ENCODE data around the gene SORCS3.

Gene SORCS3

DNA sequence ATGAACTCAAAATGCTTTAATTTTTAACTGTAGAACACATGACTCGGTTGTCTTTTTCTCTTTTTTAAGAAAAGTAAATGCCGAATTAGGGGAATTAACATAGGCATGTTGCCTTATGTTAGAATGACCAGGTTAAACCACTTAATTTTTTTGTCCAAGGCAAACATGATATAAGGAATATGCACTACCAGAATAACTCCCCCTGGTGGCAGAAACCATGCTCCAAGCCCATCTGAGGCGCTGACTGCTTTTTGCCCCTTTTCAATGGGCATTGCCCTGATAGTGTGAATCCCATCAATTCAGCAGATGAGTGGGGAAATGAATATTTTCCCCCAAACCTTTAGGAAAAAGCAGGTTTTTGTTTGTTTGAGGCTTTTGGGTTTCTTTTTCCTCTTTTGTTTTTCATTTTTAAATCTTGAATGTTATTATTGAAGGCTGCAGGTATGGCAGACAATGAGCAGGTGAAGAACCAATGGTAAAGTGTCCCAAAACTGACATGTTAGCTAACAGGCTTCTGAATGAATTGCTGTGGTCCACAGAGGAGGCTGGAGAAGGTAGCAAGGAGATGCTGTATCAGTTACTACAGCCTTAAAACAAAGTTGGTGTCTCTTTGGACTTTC, 284.3 kb downstream of the SORCS3 start:
- DNase-seq = no peak

DNA sequence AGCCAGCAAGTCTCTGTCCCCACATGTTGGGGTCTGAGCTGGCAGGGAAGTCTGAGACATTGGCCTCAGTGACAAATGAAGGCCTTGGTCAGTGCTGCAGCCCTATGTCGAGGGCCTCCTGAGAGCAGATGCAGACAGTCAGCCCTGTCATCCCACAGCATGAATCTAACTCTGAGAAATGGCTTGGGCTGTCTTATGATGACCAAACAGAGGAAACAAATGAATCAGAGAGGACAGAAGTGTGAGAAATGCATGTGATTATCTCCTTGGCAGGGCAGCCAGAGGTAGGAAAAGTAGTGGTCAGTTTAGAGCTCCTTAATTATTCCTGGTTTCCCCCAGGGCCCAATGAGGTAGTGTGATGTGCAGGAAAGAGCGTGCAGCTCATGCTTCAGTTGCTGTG, 287.6 kb downstream of the SORCS3 start:
- DNase-seq = no peak

DNA sequence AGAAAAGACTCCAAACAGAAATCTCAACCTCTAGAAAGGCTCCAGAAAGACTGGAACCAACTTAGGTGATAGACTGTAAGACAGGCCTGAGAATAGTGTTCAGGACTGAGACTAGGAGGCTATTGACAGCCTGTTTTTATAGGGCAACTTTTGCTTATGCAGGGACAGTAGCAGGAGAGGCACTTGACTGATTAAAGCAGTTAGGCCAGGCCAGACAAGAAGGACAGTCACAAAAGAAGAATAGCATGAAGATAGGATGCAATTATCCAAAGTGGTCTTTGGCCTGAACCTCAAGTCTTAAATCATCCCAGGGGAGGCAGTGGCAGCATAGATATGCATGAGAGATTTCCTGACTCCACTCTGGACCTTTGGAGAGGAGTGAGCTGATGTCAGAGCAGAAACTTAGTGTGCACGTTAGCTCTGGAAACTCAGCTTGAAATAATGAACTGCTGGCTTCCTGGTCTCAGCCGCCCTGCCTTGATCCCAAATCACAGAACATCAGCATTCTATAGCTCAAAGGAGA, 290.6 kb downstream of the SORCS3 start:
- DNase-seq = no peak

DNA sequence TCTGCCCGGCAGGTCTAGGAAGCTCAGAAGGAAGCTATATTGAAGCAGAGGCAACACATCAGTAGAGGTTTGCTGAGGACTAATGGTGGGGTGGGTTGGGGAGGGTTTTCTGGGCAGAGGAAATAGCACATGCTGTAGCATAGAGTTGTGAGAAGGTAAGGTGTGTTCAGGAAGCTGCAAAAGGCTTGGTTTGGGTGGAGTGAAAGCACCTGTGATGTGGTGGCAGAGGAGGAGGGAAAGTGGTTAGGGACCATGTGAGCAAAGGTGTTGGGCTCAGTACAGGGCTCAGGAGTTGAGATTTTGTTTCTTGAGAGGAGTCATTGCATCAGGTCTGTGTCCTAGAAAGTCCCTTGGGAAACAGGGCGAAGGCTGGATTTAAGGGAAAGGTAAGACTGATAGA, 294.6 kb downstream of the SORCS3 start:
- DNase-seq = no peak

DNA sequence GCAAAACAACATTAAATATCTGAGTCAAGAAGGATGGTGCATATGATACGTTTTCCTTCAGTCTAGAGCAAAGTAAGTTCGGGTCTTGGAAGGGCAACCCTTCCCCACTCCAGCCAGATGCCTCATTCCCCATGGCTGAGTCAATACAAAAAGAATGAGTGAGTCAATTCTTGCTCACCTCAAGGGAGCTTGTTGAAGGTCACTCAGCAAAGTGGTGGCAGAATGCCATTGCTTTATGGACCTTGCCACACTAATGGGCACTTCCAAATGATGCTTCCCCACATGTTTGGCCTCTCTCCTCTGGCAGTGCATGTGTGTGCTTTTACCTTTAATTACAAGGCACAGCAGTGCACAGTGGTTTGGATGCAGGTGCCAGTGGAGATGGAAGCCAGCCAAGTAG, 296.5 kb downstream of the SORCS3 start:
- no peak for DNase-seq

DNA sequence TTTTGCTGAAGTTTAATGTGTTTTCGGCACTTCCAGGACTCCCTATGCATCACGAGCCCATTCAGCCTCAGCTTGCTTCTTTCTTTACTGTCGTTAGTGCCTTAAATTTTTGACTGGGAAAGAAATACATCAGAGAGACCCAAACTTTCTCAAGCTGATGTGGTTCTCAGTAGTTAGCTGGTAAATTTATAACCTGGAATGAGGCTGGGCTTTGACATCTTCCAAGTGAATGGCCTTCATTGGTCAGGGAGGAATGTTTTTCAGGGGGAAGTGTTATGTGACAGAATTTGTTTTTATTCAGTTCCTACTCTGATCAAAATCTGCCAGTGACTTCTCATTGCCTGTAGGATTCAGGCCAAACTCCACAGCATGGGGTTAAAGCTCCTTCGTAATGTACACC, 296.9 kb downstream of the SORCS3 start:
- no peak for DNase-seq

DNA sequence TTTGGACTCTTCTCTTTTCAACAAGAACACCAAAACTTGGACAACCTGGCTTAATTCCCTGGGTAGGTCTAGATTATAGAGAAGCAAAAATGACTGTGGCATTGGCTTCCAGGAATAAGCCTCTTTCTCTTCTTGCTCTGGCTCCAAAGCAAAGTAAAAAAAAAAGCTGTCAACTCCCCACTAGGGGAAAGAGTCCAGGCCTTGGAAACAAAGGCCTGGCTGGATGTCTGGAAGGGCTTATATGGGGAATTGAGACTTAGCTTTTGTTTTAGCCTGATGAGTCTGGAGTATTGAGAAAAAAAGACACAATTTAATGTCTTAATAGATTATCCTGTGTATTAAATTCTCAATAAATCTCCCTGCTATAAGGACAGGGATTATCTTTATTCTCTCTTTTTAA, 300.6 kb downstream of the SORCS3 start:
- no peak for DNase-seq

DNA sequence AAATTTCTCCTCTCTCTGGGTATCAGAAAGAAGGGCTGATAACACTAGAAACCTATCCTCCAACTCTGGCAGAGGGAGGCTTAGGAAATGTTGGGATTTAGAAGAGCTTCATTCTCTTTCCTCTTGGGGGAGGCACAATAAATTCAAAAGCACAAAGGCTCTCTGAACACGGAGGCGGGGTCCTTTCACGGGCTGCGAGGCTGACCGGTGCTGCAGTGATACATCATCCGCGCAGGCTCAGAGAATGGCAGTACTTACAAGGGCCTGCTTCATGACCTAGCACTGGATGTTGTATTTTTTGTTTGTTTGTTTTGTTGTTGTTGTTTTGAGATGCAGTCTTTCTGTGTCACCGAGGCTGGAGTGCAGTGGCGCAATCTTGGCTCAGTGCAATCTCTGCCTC, 306.2 kb downstream of the SORCS3 start:
- no peak for DNase-seq

DNA sequence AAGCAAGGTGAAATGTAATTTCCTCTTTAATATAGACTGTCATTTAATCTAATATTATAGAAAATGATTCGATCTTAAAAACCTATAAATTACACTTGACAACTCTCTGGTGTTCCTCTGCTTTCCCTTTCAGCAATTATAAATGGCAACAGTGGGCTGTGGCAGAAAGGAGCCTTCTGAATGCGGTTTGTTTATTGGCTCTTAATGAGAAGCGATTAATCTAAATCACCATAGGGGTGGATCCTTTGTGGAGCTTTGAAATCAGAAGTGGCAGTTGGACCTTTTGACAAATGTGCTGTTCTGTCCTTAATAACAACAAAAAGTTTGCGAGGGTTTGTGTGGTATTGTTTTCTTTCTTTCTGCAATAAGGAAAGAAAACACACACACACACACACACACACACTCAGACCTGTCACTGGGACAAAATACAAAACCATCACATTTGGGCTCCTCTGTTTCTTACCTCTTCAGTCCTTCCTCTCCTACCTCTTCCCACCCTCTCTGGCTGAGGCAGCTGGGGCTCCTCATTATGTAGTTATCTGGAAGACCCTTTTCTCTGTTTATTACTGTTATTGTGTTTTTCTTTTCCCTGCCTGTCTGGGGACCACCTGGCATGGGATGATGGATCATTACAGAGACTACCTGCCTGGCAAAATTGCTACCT, 316.2 kb downstream of the SORCS3 start:
- no peak for DNase-seq

DNA sequence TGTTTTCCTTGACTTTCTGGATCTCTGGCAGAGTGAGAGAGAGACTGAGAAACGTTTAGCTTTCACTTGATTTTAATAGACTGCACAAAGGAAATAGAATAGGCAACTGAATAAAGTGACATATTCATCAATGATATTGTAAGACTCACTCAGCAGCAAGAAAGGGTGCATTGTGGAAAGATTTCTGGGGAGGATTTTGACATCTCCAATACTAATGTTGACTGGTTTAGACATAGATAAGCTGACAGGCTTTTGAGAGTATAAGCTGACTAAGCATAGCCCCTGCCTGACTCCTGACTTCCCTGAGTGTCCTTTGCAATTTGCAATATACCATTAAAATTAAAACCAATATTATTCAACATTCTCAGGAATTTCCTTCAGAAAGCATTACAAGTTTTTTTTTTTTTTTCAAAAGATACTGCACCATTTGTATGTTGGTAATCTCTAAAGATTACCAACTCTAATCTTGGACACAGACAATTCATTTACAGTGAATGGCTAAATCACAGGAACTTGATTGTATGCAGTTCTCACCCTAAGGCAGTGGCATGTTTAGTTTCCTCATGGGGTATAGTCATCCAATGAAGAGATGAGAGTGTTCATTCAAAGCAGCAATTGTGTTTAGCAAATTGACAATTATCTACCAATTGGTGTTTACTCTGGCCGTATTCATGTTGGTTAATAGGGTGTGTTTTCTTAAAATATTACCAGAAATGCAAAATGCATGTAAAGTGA, 325.6 kb downstream of the SORCS3 start:
- DNase-seq = no peak

DNA sequence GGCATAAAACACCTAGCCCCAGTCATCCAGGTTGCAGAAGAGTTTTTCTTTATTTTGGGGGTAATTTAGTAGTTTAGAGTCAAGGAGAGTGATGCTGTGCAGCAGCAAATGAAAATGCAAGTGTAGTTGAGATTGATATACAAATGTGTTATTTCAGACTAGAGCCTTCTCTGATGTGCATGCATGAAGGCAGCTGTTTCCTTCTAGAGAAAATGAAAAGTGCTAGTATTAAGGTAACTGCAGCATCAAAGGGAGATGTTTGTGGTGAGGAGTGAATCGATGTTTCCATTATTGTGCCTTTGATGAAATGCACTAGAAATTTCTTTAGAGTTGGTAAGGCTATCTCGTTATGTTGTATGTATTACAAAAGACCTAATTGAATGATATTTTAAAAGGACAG, 339.3 kb downstream of the SORCS3 start:
- DNase-seq = no peak

DNA sequence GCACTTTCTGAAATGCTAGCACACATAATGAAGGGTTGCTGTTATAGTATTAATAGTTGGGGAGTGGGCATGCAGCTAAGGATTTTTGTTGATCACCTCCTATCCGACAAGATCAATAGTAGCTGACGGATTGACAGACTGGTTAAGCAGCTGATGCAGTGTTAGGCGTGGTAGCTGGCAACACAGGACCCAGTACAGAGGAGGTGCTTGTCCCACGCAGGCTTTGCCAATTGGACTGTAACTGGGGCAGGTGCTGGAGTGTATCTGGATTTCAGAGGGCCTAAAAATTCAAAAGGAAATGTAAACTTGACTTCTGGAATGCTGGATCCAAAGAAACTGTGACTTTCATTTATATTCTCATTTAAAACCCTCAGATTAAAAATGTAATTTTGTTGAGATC, 340.9 kb downstream of the SORCS3 start:
- no peak for DNase-seq

DNA sequence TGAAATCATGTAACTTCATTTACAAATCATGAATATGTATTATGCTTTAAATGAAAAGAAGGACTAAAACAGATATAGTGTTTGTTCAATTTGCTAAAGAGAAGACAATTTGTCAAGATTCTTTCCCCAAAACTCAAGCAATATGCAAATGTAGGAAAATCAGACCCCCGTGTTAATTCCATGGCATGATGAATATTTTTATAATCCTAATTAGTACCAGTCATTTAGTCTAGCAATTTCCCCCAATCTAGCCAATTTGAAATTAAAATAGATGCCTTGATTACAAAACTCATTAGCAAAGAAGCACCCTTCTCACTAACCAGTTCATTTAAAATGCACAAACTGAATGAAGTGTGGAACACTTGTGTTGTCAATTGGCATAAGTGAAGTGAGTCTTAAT, 347.6 kb downstream of the SORCS3 start:
- DNase-seq = no peak

DNA sequence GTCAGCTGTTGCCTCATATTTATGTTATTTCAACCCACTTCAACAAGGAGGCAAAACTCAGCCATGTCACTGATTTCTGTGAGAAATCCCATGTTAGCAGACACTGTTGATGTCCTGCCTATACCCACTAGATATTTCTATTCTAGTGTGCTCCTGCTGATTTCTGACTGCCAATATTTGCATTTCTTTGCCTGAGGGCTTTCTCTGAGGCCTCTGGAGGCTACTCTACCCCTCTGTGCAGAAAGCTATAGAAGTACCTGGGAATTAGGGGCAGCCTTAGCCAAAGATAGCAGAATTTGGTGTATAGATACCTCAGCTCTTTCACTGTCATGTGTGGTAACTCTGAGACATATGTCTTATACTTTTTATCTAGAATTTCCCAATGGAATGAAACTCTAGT, 348.8 kb downstream of the SORCS3 start:
- DNase-seq = no peak

DNA sequence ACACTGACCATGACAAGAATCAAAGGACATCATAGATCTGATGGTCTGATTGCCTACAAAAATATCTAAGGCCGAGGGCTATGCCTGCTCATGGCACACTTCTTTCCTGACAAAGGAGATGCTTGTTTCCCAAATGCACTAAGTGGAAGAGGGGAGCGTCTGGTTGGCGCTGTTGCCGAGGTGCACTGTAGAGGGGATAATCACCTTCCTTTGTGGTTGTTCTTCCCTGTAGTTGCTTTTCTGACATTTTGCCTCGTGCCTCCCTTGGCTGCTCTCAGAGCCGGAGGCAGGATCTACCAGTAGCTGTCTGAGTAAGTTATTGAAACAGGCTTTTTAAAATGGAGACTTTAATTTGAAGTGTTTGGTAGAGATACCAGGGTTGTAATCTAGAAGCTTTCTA, 352.0 kb downstream of the SORCS3 start:
- DNase-seq = no peak

DNA sequence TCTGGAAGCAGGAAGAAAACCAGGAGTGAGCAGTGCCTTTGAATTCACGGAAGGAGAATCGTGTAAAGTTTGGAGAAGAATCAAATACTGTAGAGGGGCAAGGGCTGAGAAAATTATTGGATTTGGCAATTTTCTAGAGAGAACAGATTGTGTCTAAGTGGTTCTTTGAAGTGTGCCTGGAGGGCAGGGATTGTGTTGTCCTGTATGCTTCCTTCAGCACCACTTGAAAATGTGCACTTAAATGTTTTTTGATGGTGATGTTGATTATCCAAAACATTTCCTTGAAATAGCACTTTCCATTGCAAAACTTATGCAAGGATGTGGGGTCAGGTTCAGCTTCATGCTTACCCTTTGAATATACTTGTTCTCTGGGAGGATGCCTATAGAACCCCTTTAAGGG, 360.2 kb downstream of the SORCS3 start:
- DNase-seq = no peak

DNA sequence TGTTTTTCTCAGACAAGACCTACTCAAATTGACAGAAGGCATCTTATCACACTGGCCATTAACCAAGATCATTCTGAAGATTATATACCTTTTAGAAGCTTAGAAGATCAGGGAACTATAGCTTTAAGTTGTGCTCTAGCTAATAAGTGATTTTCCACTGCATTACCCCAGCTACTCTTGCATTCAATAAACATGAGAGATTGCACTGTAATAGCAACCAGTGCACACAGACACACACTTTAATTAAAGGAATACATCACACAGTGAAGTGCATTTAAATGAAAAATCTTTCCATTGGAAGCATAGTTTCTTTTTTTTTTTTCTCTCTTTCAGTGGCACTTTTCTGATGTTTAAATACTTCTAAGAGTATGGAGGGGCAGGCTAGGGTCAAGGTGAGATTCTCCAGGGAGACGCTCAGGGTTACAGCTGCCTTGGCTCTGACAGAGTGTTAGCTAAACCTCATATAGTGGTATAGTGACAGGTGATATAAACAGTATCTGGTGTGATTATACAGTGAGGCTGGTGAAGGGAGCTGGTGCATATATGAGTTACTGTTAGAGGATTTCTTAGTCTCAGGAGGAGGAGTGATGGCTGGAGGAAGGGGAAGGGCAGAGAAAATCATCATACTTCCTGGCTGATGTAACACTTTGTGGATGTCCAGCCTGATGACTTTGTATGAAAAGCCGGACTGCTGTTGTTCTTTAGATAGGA, 369.5 kb downstream of the SORCS3 start:
- DNase-seq = no peak

DNA sequence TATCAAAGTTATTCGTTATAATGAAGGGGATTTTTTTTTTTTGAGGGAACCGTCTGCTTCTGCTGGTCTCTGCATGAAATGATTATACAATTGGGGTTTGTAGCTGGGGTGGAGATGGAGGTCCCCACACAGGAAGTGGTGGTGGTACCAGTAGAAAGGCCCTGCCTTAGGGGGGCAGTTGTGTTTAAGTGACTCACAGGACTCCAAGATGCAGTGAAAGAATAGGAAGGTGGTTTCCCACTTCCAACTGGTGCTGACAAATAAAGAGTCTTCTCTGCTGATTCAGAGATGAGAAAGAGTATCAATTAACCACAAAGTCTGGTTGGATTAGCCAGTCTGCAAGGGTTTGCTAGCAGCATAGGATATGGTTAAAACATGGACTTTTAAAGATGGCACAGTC, 376.0 kb downstream of the SORCS3 start:
- DNase-seq = no peak

DNA sequence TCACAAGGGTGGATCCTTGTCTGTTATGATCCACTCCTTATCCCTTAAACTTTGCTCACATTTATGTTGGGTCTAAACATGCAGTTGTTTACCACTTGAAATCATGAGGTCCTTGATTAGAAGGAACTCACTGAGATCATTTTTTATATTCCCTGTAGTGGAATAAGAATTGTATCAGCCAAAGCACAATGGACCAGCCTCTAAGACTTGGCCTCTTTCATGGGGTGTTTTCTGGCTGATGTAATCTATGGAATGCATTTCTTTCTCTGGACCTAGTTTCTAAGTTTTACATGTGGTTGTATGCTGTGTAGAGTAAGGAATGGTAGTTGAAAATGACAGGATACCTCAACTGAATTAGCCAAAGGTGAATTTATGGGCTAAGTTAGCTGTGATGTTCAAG, 376.6 kb downstream of the SORCS3 start:
- DNase-seq = no peak

DNA sequence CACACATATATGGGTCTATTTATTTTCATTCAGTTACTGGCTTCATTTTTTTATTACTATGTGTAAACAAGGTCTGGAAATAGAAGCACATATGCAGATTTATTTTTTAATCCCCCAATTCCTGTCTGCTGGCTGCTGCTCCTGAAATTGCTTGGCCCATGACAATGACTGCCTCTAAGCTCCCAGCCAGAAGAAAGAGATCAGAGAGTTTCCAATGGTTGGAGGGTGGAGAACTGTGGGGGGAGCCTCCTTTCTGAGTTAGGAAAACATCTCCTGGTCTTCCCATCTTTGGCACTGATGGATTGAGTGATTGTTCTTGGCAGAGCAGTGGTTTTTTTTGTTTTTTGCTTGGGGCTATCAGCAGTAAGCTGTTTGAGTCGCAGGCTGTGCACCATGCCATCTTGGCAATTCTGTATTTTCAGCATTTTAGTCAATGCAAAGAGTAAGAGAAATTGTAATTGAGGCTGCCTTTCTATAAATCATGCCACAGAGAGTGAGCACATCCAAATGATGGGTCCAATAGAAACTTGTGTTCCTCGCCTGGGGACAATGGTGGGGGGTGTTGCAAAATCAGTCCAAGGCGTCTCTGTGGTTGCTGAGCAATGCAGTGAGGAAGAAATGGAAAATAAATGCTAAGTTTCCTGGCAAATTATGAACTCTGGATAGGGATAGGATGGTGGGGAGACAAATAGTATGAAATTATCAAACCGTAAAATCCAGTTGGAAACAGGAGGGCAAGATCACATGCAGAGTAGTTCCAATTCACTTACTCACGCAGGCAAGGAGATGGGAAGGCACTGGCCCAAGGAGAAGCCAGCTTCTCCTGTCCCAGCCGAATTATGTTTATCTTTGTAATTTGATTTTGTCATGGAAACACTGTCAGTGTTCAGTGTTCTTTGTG, 382.4 kb downstream of the SORCS3 start:
- no peak for DNase-seq

DNA sequence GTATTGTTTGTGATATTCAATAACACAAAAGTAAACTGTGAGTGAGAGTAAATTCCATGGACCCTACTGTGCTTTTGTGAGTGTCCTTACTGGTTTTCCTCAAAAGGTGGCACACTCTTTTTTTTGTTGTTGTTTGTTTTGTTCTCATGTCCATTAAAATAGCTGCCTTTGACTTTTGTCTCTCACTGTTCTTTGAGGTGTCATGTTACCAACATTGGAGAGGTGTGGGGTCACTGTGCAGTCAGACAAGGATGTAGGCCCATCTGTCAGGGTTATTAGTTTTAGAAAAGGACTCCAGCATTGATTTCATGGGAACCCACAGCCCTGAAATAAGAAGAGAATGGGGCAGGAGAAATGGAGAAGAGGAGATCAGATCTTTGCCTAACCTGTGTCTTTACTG, 383.1 kb downstream of the SORCS3 start:
- no peak for DNase-seq

DNA sequence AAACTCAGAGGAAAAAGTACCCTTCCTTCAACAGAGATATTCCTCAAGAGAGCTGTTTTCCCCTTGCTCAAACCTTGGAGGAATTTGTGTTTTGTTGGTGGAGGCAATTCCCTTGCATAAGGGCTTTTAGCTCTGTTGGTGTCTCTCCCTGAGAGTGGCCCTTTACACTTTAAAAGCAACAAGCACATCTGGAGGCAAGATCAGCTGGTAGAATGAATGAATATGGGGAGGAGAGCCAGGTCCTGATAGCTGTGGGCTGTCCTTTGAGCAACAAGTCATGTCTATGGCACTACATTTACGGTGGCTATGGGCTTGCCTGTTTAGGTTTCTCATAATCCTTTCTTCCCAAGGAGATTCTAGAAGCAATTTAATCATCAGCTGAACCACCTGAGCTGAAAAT, 384.0 kb downstream of the SORCS3 start:
- DNase-seq = no peak

DNA sequence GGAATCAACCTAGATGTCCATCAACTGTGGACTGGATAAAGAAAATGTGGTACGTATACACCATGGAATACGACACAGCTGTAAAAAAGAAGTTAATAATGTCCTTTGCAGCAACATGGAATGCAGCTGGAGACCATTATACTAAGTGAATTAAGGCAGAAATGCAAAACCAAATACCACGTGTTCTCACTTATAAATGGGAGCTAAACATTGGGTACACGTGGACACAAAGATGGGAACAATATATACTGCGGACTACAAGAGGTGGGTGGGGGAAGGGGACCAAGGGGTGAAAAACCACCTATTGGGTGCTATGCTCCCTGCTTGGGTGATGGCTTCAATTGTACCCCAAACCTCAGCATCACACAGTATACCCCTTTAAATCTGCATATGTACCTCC, 385.5 kb downstream of the SORCS3 start:
- DNase-seq = no peak
